Liver (tissue), 9 donors: ENCODE results near the gene IRAK2. TPM values are rescaled to one million over a fixed set of nuclear protein-coding genes. Genes with fewer than 3 reads are reported as not detected.
A peak's percentile ranks its signal among the peaks of the same experiment; 100 is the strongest.

Experiments used
- DNase-seq: peaks from one replicate; pipeline ENCODE4 v3.0.0-alpha.2; 2017; ENCODE audit warnings: low spot score
- H3K27ac ChIP-seq, 2 donors: one replicate each; pipeline ENCODE4 v1.7.0; 2013; ENCODE audit warnings: inconsistent platforms in 2 of 2, low read length in 2 of 2, control low read depth in 1 of 2, low read depth in 1 of 2, mild to moderate bottlenecking in 1 of 2
- H3K27me3 ChIP-seq, 4 donors: one replicate each; pipeline versions ENCODE4 v1.6.1 to v1.7.0; 2013; ENCODE audit warnings: low read length in 3 of 4, inconsistent platforms in 1 of 4, mild to moderate bottlenecking in 1 of 4, moderate library complexity in 1 of 4; ENCODE audit not compliant: control insufficient read depth in 4 of 4, insufficient read depth in 4 of 4
- H3K36me3 ChIP-seq, 4 donors: one replicate each; pipeline versions ENCODE4 v1.6.1 to v1.7.0; 2013; ENCODE audit warnings: low read length in 3 of 4, mild to moderate bottlenecking in 3 of 4, low read depth in 1 of 4, moderate library complexity in 1 of 4; ENCODE audit not compliant: control insufficient read depth in 4 of 4, insufficient read depth in 3 of 4
- H3K4me1 ChIP-seq, 4 donors: one replicate each; pipeline versions ENCODE4 v1.6.1 to v1.7.0; 2013; ENCODE audit warnings: low read length in 3 of 4, mild to moderate bottlenecking in 3 of 4, moderate library complexity in 1 of 4; ENCODE audit not compliant: control insufficient read depth in 4 of 4, insufficient read depth in 4 of 4
- H3K4me3 ChIP-seq, 3 donors: one replicate each; pipeline versions ENCODE4 v1.6.1 to v1.7.0; 2013; ENCODE audit warnings: low read length in 3 of 3, control low read depth in 1 of 3, low read depth in 1 of 3, mild to moderate bottlenecking in 1 of 3
- H3K9ac ChIP-seq, 2 donors: one replicate each; pipeline ENCODE4 v1.7.0; 2013; ENCODE audit warnings: low read length in 2 of 2, mild to moderate bottlenecking in 2 of 2, moderate library complexity in 2 of 2, control low read depth in 1 of 2, low read depth in 1 of 2
- H3K9me3 ChIP-seq, 4 donors: one replicate each; pipeline versions ENCODE4 v1.6.1 to v1.7.0; 2013; ENCODE audit warnings: low read length in 3 of 4; ENCODE audit not compliant: control insufficient read depth in 4 of 4
- CTCF ChIP-seq: fragments of 150-350 bp; IDR thresholded peaks from 2 replicates; pipeline ENCODE4 v1.5.1; 2017; ENCODE audit warnings: improper control_type of control experiment, low read depth, low read length; ENCODE audit not compliant: missing input control
- EGR1 ChIP-seq, 2 donors: IDR thresholded peaks; 2 replicates each; pipeline ENCODE4 v1.6.1; 2016 to 2018; ENCODE audit warnings: antibody characterized with exemption in 2 of 2, low read depth in 2 of 2
- FOXA1 ChIP-seq: IDR thresholded peaks from 2 replicates; pipeline ENCODE4 v1.6.1; 2016; ENCODE audit warnings: antibody characterized with exemption
- FOXA2 ChIP-seq: IDR thresholded peaks from 2 replicates; pipeline ENCODE4 v1.6.1; 2016; ENCODE audit warnings: antibody characterized with exemption
- GABPA ChIP-seq, 2 donors: IDR thresholded peaks in 1 of 2; conservative IDR thresholded peaks in 1 of 2; 2 replicates each; pipeline ENCODE4 v1.6.1; 2016; ENCODE audit warnings: antibody characterized with exemption in 2 of 2, mild to moderate bottlenecking in 1 of 2, moderate library complexity in 1 of 2
- HNF4A ChIP-seq, 2 donors: conservative IDR thresholded peaks; 2 replicates each; pipeline ENCODE4 v1.6.1; 2016; ENCODE audit warnings: antibody characterized with exemption in 2 of 2, mild to moderate bottlenecking in 2 of 2
- HNF4G ChIP-seq: IDR thresholded peaks from 2 replicates; pipeline ENCODE4 v1.6.1; 2016; ENCODE audit warnings: antibody characterized with exemption
- JUND ChIP-seq, 2 donors: IDR thresholded peaks; 2 replicates each; pipeline ENCODE4 v1.6.1; 2016; ENCODE audit warnings: antibody characterized with exemption in 2 of 2
- NR2F2 ChIP-seq: IDR thresholded peaks from 2 replicates; pipeline ENCODE4 v1.6.1; 2016; ENCODE audit warnings: antibody characterized with exemption
- RAD21 ChIP-seq, 2 donors: IDR thresholded peaks; 2 replicates each; pipeline ENCODE4 v1.6.1; 2016; ENCODE audit warnings: antibody characterized with exemption in 2 of 2, mild to moderate bottlenecking in 2 of 2
- REST ChIP-seq: IDR thresholded peaks from 2 replicates; pipeline ENCODE4 v1.6.1; 2016; ENCODE audit warnings: antibody characterized with exemption, mild to moderate bottlenecking
- RXRA ChIP-seq, 2 donors: IDR thresholded peaks; 2 replicates each; pipeline ENCODE4 v1.6.1; 2017 to 2018; ENCODE audit warnings: antibody characterized with exemption in 2 of 2, mild to moderate bottlenecking in 1 of 2
- SP1 ChIP-seq: IDR thresholded peaks from 2 replicates; pipeline ENCODE4 v1.6.1; 2018; ENCODE audit warnings: antibody characterized with exemption, mild to moderate bottlenecking
- TAF1 ChIP-seq: conservative IDR thresholded peaks from 2 replicates; pipeline ENCODE4 v1.6.1; 2016; ENCODE audit warnings: antibody characterized with exemption, mild to moderate bottlenecking
- YY1 ChIP-seq: IDR thresholded peaks from 2 replicates; pipeline ENCODE4 v1.6.1; 2016; ENCODE audit warnings: antibody characterized with exemption, mild to moderate bottlenecking
- ZBTB33 ChIP-seq: IDR thresholded peaks from 2 replicates; pipeline ENCODE4 v1.6.1; 2016; ENCODE audit warnings: antibody characterized with exemption
- WGBS: extraction: QIAGEN DNeasy Blood & Tissue Kit; methylation state at CpG from one replicate; pipeline ENCODE4 v1.1.7; 2013; 5-methylcytosine and 5-hydroxymethylcytosine counted together
- polyA plus RNA-seq, 2 donors: library from polyadenylated mRNA; stranded (reverse) in 1 of 2; unstranded in 1 of 2; fragments of 200-250 nt in 1 of 2; fragments of >200 nt in 1 of 2; fragmentation: Nextera tagmentation in 1 of 2; extraction: Ambion mirVana in 1 of 2; gene quantifications; one replicate each; pipeline versions ENCODE4 v1.2.1 to v1.2.3, GENCODE V29; 2013 to 2015
- total RNA-seq, 2 donors: library from RNA; depleted of rRNA; stranded (reverse); fragments of >200 nt; gene quantifications; one replicate each; pipeline ENCODE4 v1.2.3, GENCODE V29; 2014
- TF ChIP-seq, protein P1 (sequence below): IDR thresholded peaks from 2 replicates; pipeline ENCODE4 v1.6.1; 2016; ENCODE audit warnings: antibody characterized with exemption
- TF ChIP-seq, protein P2 (sequence below): IDR thresholded peaks from 2 replicates; pipeline ENCODE4 v1.6.1; 2016; ENCODE audit warnings: antibody characterized with exemption
- donor health status: healthy.
- donor health status: healthy.
- donor health status: healthy.
- donor health status: healthy.
- donor health status: healthy.

Gene IRAK2
- total RNA-seq (1 to 10 TPM; 7.1 to 9.3 TPM), polyA plus RNA-seq (1 to 10 TPM; 2.7 to 4.6 TPM)

- H3K4me1 ChIP-seq: peaks cover 0 to 3% (median 0%) of the 10 kb centered on the region in 4 donors
- TF ChIP-seq TAF1 (peak; percentile 45), CTCF (peak; percentile 78), RAD21 (IDR thresholded peaks at IDR 0.05) (peak; percentile 20 to 65), NR2F2 (no peak), SP1 (peak; percentile 10), FOXA1 (no peak), ZBTB33 (no peak), EGR1 (IDR thresholded peaks at IDR 0.05; ENCODE audit: low read depth in 2 of 2) (no peak), JUND (IDR thresholded peaks at IDR 0.05) (no peak), YY1 (no peak), REST (no peak), HNF4A (conservative IDR thresholded peaks at IDR 0.05) (peak in 1 of 2 donors; percentile 18), HNF4G (no peak), FOXA2 (no peak), RXRA (IDR thresholded peaks at IDR 0.05) (no peak), GABPA (IDR thresholded peaks at IDR 0.05 in 1 of 2, conservative IDR thresholded peaks at IDR 0.05 in 1 of 2) (no peak)
- TF ChIP-seq, protein P1, sequence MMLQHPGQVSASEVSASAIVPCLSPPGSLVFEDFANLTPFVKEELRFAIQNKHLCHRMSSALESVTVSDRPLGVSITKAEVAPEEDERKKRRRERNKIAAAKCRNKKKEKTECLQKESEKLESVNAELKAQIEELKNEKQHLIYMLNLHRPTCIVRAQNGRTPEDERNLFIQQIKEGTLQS: no peak
- TF ChIP-seq, protein P2, sequence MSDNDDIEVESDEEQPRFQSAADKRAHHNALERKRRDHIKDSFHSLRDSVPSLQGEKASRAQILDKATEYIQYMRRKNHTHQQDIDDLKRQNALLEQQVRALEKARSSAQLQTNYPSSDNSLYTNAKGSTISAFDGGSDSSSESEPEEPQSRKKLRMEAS: no peak
- WGBS: 3% methylated on average over 76 of the region's 76 CpGs
Measured at GRCh38 chr3:10164546-10165393, at the start of gene IRAK2. IRAK2 (plus strand) TSS chr3:10164919; CDS start chr3:10164955, 36 bp downstream.

More at GRCh38 chr3:10164546-10165393, at the start of gene IRAK2:
- DNase-seq: peak; percentile 78
- peak within 1 kb of the TSS; percentile 83 to 89 for H3K27ac ChIP-seq
- no peaks in the 10 kb centered on the region for H3K9me3 ChIP-seq
- peak within 1 kb of the TSS; percentile 47 to 88 for H3K9ac ChIP-seq
- no peaks in the 10 kb centered on the region for H3K36me3 ChIP-seq
- peak within 1 kb of the TSS; percentile 69 to 88 (median 85) for H3K4me3 ChIP-seq
- no peaks in the 10 kb centered on the region for H3K27me3 ChIP-seq
